NCI-H187 (cell line): ENCODE measurements around the gene GNG3.

Experiments
- DNase-seq, 2 experiments: peaks; one replicate each; lab custom pipeline; 2025; lab: John Stamatoyannopoulos, UW

Gene GNG3

DNA sequence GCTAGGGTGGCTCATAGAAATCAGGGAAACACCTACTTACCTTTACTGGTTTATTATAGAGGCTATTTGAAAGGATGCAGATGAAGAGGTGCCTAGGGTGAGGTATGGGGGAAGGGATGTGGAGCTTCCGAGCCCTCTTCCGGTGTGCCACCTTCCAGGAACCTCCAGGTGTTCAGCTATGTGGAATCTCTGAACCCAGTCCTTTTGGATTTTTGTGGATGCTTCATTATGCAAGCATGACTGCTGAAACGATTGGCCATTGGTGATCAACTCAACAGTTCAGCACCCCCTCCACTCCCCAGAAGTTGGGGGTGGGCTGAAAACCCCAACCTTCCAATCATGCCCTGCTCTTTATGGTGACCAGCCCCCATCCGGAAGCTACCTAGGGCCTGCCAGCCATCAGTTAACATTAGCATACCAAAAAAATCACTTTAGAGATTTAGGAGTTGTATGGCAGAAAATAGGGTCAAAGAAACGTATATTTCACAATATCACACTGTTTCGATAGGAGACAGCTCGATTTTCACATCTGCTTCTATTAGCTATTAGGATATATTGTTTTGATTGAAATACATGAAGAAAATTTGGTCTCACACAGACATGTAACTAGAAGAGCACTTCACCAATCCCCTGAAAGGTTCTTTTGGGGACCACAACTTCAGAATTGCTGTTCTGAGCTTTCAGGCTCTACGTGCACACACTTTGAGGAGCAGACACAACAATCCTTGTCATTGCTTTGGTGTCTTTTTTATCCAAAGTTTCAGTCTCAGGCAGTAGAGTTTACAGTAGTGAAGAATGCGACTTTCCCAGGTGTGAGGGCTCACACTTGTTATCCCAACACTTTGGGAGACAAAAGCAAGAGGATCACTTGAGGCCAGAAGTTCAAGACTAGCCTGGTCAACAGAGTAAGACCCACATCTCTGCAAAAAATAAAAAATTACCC lies 50.6 kb downstream of the GNG3 start:
- DNase-seq = no peak
